Fibroblast of lung (primary cell): ENCODE data around the gene TSGA10. TPM values are rescaled to one million over a fixed set of nuclear protein-coding genes. Genes with fewer than 3 reads are reported as not detected.

Experiments used
- DNase-seq, 2 donors: peaks; one replicate each; pipeline versions ENCODE4 v3.0.0 to v3.0.0-alpha.2; 2010; ENCODE audit warnings: low read depth in 2 of 2
- H2AFZ ChIP-seq: 2 replicates; pipeline ENCODE4 v1.5.1; 2012; ENCODE audit warnings: low read length, control low read depth, inconsistent platforms
- H3K27ac ChIP-seq: 2 replicates; pipeline ENCODE4 v1.5.1; 2011; ENCODE audit warnings: low read length, control low read depth; ENCODE audit not compliant: insufficient read depth
- H3K27me3 ChIP-seq: 2 replicates; pipeline ENCODE4 v1.5.1; 2011; ENCODE audit warnings: mild to moderate bottlenecking, low read length; ENCODE audit not compliant: control insufficient read depth, insufficient read depth
- H3K36me3 ChIP-seq: 2 replicates; pipeline ENCODE4 v1.5.1; 2011; ENCODE audit warnings: low read length; ENCODE audit not compliant: control insufficient read depth, insufficient read depth
- H3K4me1 ChIP-seq: 2 replicates; pipeline ENCODE4 v1.5.1; 2011; ENCODE audit warnings: low read length; ENCODE audit not compliant: control insufficient read depth, insufficient read depth; ENCODE audit errors: extremely low read depth
- H3K4me2 ChIP-seq: 2 replicates; pipeline ENCODE4 v1.5.1; 2011; ENCODE audit warnings: low read length, control low read depth; ENCODE audit not compliant: insufficient read depth; ENCODE audit errors: extremely low read depth
- H3K4me3 ChIP-seq, 4 experiments: fragments of 200-600 bp in 1 of 4; sonication (generic) in 1 of 4; replicated peaks in 1 of 4; 2 replicates each; pipeline ENCODE4 v1.5.1; 2011 to 2016; ENCODE audit warnings: low read length in 4 of 4, low read depth in 3 of 4, mild to moderate bottlenecking in 3 of 4, control low read depth in 2 of 4, inconsistent platforms in 1 of 4, mixed read lengths in 1 of 4; ENCODE audit not compliant: insufficient read depth in 1 of 4; ENCODE audit errors: control extremely low read depth in 1 of 4
- H3K79me2 ChIP-seq: 2 replicates; pipeline ENCODE4 v1.5.1; 2012; ENCODE audit warnings: mild to moderate bottlenecking, low read length, inconsistent platforms; ENCODE audit not compliant: control insufficient read depth, insufficient read depth
- H3K9ac ChIP-seq: 2 replicates; pipeline ENCODE4 v1.5.1; 2011; ENCODE audit warnings: mild to moderate bottlenecking, low read length, control low read depth; ENCODE audit not compliant: insufficient read depth
- H3K9me3 ChIP-seq: 2 replicates; pipeline ENCODE4 v1.5.1; 2012; ENCODE audit warnings: low read depth, low read length; ENCODE audit not compliant: control insufficient read depth, insufficient read depth
- H4K20me1 ChIP-seq: 2 replicates; pipeline ENCODE4 v1.5.1; 2011; ENCODE audit warnings: low read length; ENCODE audit not compliant: control insufficient read depth, insufficient read depth; ENCODE audit errors: extremely low read depth
- EZH2 ChIP-seq: IDR thresholded peaks from 2 replicates; pipeline ENCODE4 v1.5.1; 2012; ENCODE audit warnings: low read length, control low read depth, mild to moderate bottlenecking; ENCODE audit errors: missing control alignments
- polyA plus RNA-seq, 2 donors: library from polyadenylated mRNA; depleted of rRNA in 1 of 2; stranded (reverse) in 1 of 2; unstranded in 1 of 2; fragments of >200 nt; gene quantifications; 2 replicates each; pipeline ENCODE4 v1.2.1, GENCODE V29; 2011 to 2012; ENCODE audit warnings: missing spikeins in 1 of 2
- total RNA-seq: library from RNA; depleted of rRNA; stranded (reverse); fragments of >200 nt; gene quantifications from 2 replicates; pipeline ENCODE4 v1.2.1, GENCODE V29; 2014
- TF ChIP-seq, protein P1 (sequence below), 2 donors: IDR thresholded peaks in 1 of 2; conservative IDR thresholded peaks in 1 of 2; 1 replicate in 1 of 2; 2 replicates in 1 of 2; pipeline ENCODE4 v1.5.1; 2011 to 2012; ENCODE audit warnings: low read length in 2 of 2, control low read depth in 1 of 2, inconsistent platforms in 1 of 2, low read depth in 1 of 2, mild to moderate bottlenecking in 1 of 2

The TSGA10 gene
- total and polyA plus RNA-seq, 2 donors (not counting 1 experiment from before 2014, with no cell fraction given), result 0.65 to 5.3 TPM

DNA sequence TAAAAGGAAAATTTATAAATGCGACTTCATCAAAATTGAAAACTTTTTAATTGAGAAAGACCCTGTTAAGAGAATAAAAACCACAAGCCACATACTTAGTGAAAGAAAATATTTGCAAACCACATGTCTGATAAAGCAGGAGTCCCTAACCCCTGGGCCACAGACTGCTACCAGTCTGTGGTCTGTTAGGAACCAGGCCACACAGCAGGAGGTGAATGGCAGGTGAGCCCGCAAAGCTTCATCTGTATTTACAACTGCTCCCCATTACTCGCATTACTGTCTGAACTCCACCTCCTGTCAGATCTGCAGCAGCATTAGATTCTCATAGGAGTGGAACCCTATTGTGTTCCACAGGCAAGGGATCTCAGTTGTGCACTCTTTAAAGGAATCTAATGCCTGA, 123.3 kb downstream of the TSGA10 start:
- peak in 1 of 2 donors; percentile 0 for DNase-seq
- H4K20me1 ChIP-seq, result no peaks in the 10 kb centered on the region
- no peak overlapping the region for H3K9ac ChIP-seq
- no peaks in the 10 kb centered on the region for H3K27me3 ChIP-seq
- no peaks in the 10 kb centered on the region for H3K79me2 ChIP-seq
- no peak overlapping the region for H3K4me3 ChIP-seq
- no peak overlapping the region for H3K4me2 ChIP-seq
- H3K9me3 ChIP-seq, result no peaks in the 10 kb centered on the region
- no peaks in the 10 kb centered on the region for H3K4me1 ChIP-seq
- H3K36me3 ChIP-seq, result no peaks in the 10 kb centered on the region
- H3K27ac ChIP-seq, result no peak overlapping the region
- TF ChIP-seq, protein P1, sequence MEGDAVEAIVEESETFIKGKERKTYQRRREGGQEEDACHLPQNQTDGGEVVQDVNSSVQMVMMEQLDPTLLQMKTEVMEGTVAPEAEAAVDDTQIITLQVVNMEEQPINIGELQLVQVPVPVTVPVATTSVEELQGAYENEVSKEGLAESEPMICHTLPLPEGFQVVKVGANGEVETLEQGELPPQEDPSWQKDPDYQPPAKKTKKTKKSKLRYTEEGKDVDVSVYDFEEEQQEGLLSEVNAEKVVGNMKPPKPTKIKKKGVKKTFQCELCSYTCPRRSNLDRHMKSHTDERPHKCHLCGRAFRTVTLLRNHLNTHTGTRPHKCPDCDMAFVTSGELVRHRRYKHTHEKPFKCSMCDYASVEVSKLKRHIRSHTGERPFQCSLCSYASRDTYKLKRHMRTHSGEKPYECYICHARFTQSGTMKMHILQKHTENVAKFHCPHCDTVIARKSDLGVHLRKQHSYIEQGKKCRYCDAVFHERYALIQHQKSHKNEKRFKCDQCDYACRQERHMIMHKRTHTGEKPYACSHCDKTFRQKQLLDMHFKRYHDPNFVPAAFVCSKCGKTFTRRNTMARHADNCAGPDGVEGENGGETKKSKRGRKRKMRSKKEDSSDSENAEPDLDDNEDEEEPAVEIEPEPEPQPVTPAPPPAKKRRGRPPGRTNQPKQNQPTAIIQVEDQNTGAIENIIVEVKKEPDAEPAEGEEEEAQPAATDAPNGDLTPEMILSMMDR (conservative IDR thresholded peaks at IDR 0.05 in 1 of 2, IDR thresholded peaks at IDR 0.05 in 1 of 2; ENCODE audit: low read depth in 1 of 2, low read length in 2 of 2), result no peak
- TF ChIP-seq EZH2, result no peak
- no peak overlapping the region for H2AFZ ChIP-seq

GRCh38 chr2:99028558-99028957, 126.2 kb downstream of the TSGA10 start:
- no peak overlapping the region for H2AFZ ChIP-seq
- no peaks in the 10 kb centered on the region for H3K4me1 ChIP-seq
- no peaks in the 10 kb centered on the region for H3K9me3 ChIP-seq
- H3K9ac ChIP-seq, result no peak overlapping the region
- no peak overlapping the region for H3K27ac ChIP-seq
- no peaks in the 10 kb centered on the region for H3K36me3 ChIP-seq
- H3K79me2 ChIP-seq, result no peaks in the 10 kb centered on the region
- H3K4me3 ChIP-seq, result no peak overlapping the region
- H4K20me1 ChIP-seq, result no peaks in the 10 kb centered on the region
- DNase-seq, result no peak
- TF ChIP-seq, protein P1 (conservative IDR thresholded peaks at IDR 0.05 in 1 of 2, IDR thresholded peaks at IDR 0.05 in 1 of 2; ENCODE audit: low read depth in 1 of 2, low read length in 2 of 2), result no peak
- no peak for TF ChIP-seq EZH2
- H3K4me2 ChIP-seq, result no peak overlapping the region
- no peaks in the 10 kb centered on the region for H3K27me3 ChIP-seq

- no peak for DNase-seq
- no peaks in the 10 kb centered on the region for H3K36me3 ChIP-seq
Observed at GRCh38 chr2:99027856-99028255, 126.9 kb downstream of the TSGA10 start.

More at GRCh38 chr2:99027856-99028255, 126.9 kb downstream of the TSGA10 start:
- Histone ChIP-seq H3K27ac (no peak overlapping the region), H3K9me3 (no peaks in the 10 kb centered on the region), H2AFZ (no peak overlapping the region), H3K4me3 (no peak overlapping the region), H3K27me3 (no peaks in the 10 kb centered on the region), H3K9ac (no peak overlapping the region), H4K20me1 (no peaks in the 10 kb centered on the region), H3K4me1 (no peaks in the 10 kb centered on the region), H3K4me2 (no peak overlapping the region), H3K79me2 (no peaks in the 10 kb centered on the region)
- TF ChIP-seq, protein P1 (conservative IDR thresholded peaks at IDR 0.05 in 1 of 2, IDR thresholded peaks at IDR 0.05 in 1 of 2; ENCODE audit: low read depth in 1 of 2, low read length in 2 of 2), result no peak
- TF ChIP-seq EZH2, result no peak
